ENCODE data around the gene YOD1. TPM values are rescaled to one million over a fixed set of nuclear protein-coding genes. Genes with fewer than 3 reads are reported as not detected.

Gene YOD1
- total RNA-seq, 1 donor from 2014 or later: 10.8 TPM

- CTCF ChIA-PET: interaction anchor here (1.2 to 1.5 kb wide), 2 partner anchors 12 to 15 kb away, joined by 3 to 6 read pairs; no protein-coding TSS in a partner anchor
- H3K36me3 Mint-ChIP-seq (ENCODE audit: low read depth): no peaks in the 10 kb centered on the region
These were observed 32.3 kb downstream of the YOD1 start for GRCh38 chr1:207018707-207019106.

GRCh38 chr1:207017615-207018559, 33.1 kb downstream of the YOD1 start:
- Mint-ChIP-seq H3K4me3 (no peak overlapping the region), H3K4me1 (no peaks in the 10 kb centered on the region), H3K27ac (no peak overlapping the region), H3K9me3 (no peaks in the 10 kb centered on the region), H3K27me3 (peaks cover 14% of the 10 kb centered on the region), H3K36me3 (ENCODE audit: low read depth) (no peaks in the 10 kb centered on the region)
- TF ChIP-seq CTCF (IDR thresholded peaks at IDR 0.05): no peak
- intact Hi-C loops (cut with micrococcal nuclease): no loop called here
- POLR2A ChIA-PET: interaction anchor here (0.6 kb wide), 1 partner anchor 496 kb away, joined by 4 read pairs; no protein-coding TSS in a partner anchor
- no peak for DNase-seq
- CTCF ChIA-PET: interaction anchor here (1.2 to 1.5 kb wide), 2 partner anchors 12 to 14 kb away, joined by 3 to 6 read pairs; no protein-coding TSS in a partner anchor
- ATAC-seq (ENCODE audit: low read depth): no peak

More at GRCh38 chr1:207018707-207019106, 32.3 kb downstream of the YOD1 start:
- Mint-ChIP-seq H3K9me3 (no peaks in the 10 kb centered on the region), H3K4me1 (no peaks in the 10 kb centered on the region), H3K4me3 (no peak overlapping the region), H3K27ac (no peak overlapping the region), H3K27me3 (peaks cover 12% of the 10 kb centered on the region)
- POLR2A ChIA-PET: interaction anchor here (0.6 kb wide), 1 partner anchor 495 kb away, joined by 4 read pairs; no protein-coding TSS in a partner anchor
- ATAC-seq (ENCODE audit: low read depth) (no peak), DNase-seq (no peak)
- no peak for TF ChIP-seq CTCF (IDR thresholded peaks at IDR 0.05)
- intact Hi-C loops (cut with micrococcal nuclease): no loop called here

- no peaks in the 10 kb centered on the region for H3K4me1 Mint-ChIP-seq
- no peak overlapping the region for H3K27ac Mint-ChIP-seq
- ChIA-PET CTCF (no interaction called here), POLR2A (no interaction called here)
- H3K36me3 Mint-ChIP-seq (ENCODE audit: low read depth): no peaks in the 10 kb centered on the region
- ATAC-seq (ENCODE audit: low read depth) (no peak), DNase-seq (no peak)
- H3K27me3 Mint-ChIP-seq: peaks cover 18% of the 10 kb centered on the region
- H3K4me3 Mint-ChIP-seq: no peak overlapping the region
- intact Hi-C loops (cut with micrococcal nuclease): no loop called here
- no peaks in the 10 kb centered on the region for H3K9me3 Mint-ChIP-seq
- TF ChIP-seq CTCF (IDR thresholded peaks at IDR 0.05): no peak
These were observed 35.2 kb downstream of the YOD1 start for GRCh38 chr1:207015791-207016190.

GRCh38 chr1:207014728-207015127, 36.3 kb downstream of the YOD1 start:
- Mint-ChIP-seq H3K9me3 (no peaks in the 10 kb centered on the region), H3K4me3 (no peak overlapping the region), H3K4me1 (no peaks in the 10 kb centered on the region), H3K27ac (no peak overlapping the region), H3K27me3 (peaks cover 21% of the 10 kb centered on the region), H3K36me3 (ENCODE audit: low read depth) (no peaks in the 10 kb centered on the region)
- ChIA-PET POLR2A (no interaction called here), CTCF (no interaction called here)
- intact Hi-C loops (cut with micrococcal nuclease): no loop called here
- no peak for ATAC-seq (ENCODE audit: low read depth)
- no peak for DNase-seq
- no peak for TF ChIP-seq CTCF (IDR thresholded peaks at IDR 0.05)

- intact Hi-C loops (cut with micrococcal nuclease): no loop called here
- H3K9me3 Mint-ChIP-seq: no peaks in the 10 kb centered on the region
- H3K36me3 Mint-ChIP-seq (ENCODE audit: low read depth): no peaks in the 10 kb centered on the region
- DNase-seq: no peak
- CTCF ChIA-PET: no interaction called here
- no peaks in the 10 kb centered on the region for H3K4me1 Mint-ChIP-seq
- no peak overlapping the region for H3K4me3 Mint-ChIP-seq
- ATAC-seq (ENCODE audit: low read depth): no peak
- TF ChIP-seq CTCF (IDR thresholded peaks at IDR 0.05): no peak
- H3K27me3 Mint-ChIP-seq: peaks cover 17% of the 10 kb centered on the region
- H3K27ac Mint-ChIP-seq: no peak overlapping the region
- POLR2A ChIA-PET: no interaction called here
These were observed 37.5 kb downstream of the YOD1 start for GRCh38 chr1:207013321-207014085.
